Measurements from ENCODE around the gene TMEM131L. TPM values are rescaled to one million over a fixed set of nuclear protein-coding genes. Genes with fewer than 3 reads are reported as not detected.

Gene TMEM131L
- total RNA-seq, 1 donor from 2014 or later: 29.8 TPM

DNA sequence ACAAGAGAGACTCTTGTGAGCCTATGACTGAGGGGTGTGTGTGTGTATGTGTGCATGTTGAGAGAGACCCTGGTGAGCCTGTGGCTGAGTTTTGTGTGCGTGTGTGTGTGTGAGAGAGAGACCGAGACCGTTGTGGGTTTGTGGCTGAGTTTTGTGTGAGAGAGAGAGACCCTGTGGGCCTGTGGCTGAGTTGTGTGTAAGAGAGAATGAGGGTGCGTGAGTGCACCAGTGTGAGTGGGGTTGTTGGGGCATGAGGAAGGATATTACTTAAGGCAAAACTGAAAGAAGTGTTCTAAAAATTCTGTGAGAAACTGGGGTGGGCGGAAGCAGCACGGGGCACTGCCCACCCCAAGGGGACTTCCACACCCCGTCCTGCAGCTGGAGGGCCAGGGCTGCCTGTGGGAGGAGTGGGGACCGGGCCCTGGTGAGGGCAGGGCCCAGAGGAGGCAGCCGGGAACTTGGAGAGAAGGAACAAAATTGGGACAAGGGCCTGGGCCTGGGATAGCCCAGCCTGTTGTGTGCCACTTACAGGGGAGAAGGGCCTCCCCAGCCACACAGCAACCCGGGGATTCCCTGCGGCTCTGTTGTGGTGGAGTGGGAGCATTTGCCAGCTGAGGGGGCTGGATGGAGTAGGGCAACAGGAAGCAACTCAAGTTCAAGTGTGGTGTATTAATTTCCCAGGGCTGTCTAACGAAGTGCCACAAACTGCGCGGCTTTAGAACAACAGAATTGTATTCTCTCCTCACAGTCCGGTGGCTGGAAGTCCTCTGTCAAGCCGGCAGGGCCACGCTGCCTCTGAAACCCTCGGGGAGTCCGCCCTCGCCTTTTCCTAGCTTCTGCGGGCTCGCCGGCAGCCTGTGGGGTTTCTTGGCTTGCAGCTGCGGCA, 22.1 kb downstream of the TMEM131L start:
- H3K27ac Mint-ChIP-seq (ENCODE audit: unreplicated experiment): peak overlapping the region; percentile 10
- peaks cover 6% of the 10 kb centered on the region for H3K36me3 Mint-ChIP-seq (ENCODE audit: low read depth, unreplicated experiment)
- peaks cover 9% of the 10 kb centered on the region for H3K27me3 Mint-ChIP-seq (ENCODE audit: unreplicated experiment)
- peak overlapping the region; percentile 2 for H3K4me3 Mint-ChIP-seq (ENCODE audit: unreplicated experiment)
- TF ChIP-seq, protein P1, sequence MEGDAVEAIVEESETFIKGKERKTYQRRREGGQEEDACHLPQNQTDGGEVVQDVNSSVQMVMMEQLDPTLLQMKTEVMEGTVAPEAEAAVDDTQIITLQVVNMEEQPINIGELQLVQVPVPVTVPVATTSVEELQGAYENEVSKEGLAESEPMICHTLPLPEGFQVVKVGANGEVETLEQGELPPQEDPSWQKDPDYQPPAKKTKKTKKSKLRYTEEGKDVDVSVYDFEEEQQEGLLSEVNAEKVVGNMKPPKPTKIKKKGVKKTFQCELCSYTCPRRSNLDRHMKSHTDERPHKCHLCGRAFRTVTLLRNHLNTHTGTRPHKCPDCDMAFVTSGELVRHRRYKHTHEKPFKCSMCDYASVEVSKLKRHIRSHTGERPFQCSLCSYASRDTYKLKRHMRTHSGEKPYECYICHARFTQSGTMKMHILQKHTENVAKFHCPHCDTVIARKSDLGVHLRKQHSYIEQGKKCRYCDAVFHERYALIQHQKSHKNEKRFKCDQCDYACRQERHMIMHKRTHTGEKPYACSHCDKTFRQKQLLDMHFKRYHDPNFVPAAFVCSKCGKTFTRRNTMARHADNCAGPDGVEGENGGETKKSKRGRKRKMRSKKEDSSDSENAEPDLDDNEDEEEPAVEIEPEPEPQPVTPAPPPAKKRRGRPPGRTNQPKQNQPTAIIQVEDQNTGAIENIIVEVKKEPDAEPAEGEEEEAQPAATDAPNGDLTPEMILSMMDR (IDR thresholded peaks at IDR 0.05; ENCODE audit: unreplicated experiment): no peak
- peaks cover 36% of the 10 kb centered on the region for H3K4me1 Mint-ChIP-seq (ENCODE audit: unreplicated experiment)
- DNase-seq (ENCODE audit: low spot score): no peak
- H3K9me3 Mint-ChIP-seq (ENCODE audit: unreplicated experiment): no peaks in the 10 kb centered on the region

DNA sequence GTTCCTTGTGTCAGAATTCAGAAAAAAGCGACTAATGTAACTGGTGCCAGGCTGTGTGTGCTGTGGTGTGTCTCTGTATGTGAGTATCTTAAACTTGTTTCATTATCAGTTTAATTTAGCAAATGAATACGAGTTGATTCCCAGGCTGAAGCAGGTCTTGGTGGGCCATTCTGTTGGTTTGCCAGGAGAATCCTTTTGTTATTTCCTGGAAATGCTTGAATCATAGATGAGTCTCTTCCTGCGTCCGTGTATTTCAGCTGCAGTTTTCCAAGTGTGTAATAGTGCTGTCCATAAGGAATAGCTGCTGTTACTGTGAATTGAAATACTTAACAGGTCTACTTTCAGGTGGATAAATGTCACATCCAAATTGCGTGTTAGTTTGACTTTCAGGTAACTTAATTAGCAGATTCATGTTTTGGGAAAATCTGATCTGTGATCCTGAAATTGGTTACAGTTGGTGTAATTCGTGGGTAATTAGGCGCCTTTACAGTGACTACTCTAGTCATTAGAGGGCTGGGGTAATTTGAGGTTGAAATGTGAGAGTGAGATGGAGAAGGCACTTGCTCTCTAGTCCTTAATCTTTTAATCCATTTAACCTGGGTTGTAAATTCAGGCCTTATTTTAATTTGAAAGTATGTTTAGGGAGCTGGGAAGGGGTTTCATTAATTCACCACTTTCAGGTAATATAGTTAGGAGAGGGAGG, 23.8 kb downstream of the TMEM131L start:
- Mint-ChIP-seq H3K4me1 (ENCODE audit: unreplicated experiment) (peaks cover 48% of the 10 kb centered on the region), H3K36me3 (ENCODE audit: low read depth, unreplicated experiment) (peaks cover 10% of the 10 kb centered on the region), H3K9me3 (ENCODE audit: unreplicated experiment) (no peaks in the 10 kb centered on the region), H3K27me3 (ENCODE audit: unreplicated experiment) (peaks cover 9% of the 10 kb centered on the region), H3K27ac (ENCODE audit: unreplicated experiment) (peak overlapping the region; percentile 59), H3K4me3 (ENCODE audit: unreplicated experiment) (no peak overlapping the region)
- no peak for DNase-seq (ENCODE audit: low spot score)
- TF ChIP-seq, protein P1 (IDR thresholded peaks at IDR 0.05; ENCODE audit: unreplicated experiment): no peak

DNA sequence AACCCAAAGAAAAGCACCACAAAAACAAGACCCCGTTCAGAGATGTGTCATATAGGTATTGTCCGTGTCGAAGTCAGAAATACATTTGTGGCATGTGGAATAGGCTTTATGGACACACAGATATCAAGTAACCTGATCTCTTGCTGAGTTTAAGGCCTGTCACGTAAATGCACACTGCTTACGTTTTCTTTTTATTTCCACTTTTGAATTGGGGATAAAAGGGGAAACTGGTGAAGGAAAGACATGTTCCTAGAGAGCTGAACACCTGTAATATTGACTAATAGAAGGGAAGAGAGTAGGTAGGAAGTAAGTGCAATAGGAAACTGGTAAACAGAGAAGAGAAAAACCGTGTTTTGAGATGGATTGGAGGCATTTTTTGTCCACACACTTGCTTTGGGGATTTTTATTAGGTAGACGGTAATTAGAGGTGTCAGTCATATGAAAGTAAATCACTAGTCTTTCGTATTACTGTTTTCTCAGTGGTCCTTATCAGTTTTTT, 24.9 kb downstream of the TMEM131L start:
- Mint-ChIP-seq H3K4me1 (ENCODE audit: unreplicated experiment) (peaks cover 53% of the 10 kb centered on the region), H3K9me3 (ENCODE audit: unreplicated experiment) (no peaks in the 10 kb centered on the region), H3K36me3 (ENCODE audit: low read depth, unreplicated experiment) (peaks cover 10% of the 10 kb centered on the region), H3K4me3 (ENCODE audit: unreplicated experiment) (no peak overlapping the region), H3K27me3 (ENCODE audit: unreplicated experiment) (peaks cover 9% of the 10 kb centered on the region), H3K27ac (ENCODE audit: unreplicated experiment) (peak overlapping the region; percentile 41)
- DNase-seq (ENCODE audit: low spot score): no peak
- TF ChIP-seq, protein P1 (IDR thresholded peaks at IDR 0.05; ENCODE audit: unreplicated experiment): no peak

DNA sequence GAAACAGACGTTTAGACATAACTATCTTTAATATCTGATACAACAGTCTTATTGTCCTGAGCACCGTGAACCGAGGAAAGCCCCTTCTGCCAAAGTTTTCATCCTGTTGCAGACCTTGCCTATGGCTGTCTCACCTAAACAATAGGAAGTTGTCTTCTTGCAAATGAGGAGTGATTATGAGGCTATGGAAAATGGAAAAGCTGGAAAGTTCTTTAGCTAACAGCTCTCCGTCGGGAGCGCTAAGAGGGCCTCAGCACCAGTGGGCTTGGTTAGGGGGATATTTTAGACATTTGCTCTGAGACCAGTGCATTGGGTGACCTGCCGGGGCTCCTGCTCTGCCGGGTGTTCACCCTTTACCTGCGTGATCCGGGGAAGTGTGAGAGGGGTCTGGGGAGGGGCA, 28.4 kb downstream of the TMEM131L start:
- Mint-ChIP-seq H3K4me1 (ENCODE audit: unreplicated experiment) (peaks cover 36% of the 10 kb centered on the region), H3K36me3 (ENCODE audit: low read depth, unreplicated experiment) (peaks cover 4% of the 10 kb centered on the region), H3K27me3 (ENCODE audit: unreplicated experiment) (peaks cover 3% of the 10 kb centered on the region), H3K4me3 (ENCODE audit: unreplicated experiment) (no peak overlapping the region), H3K27ac (ENCODE audit: unreplicated experiment) (peak overlapping the region; percentile 30), H3K9me3 (ENCODE audit: unreplicated experiment) (no peaks in the 10 kb centered on the region)
- no peak for DNase-seq (ENCODE audit: low spot score)
- TF ChIP-seq, protein P1 (IDR thresholded peaks at IDR 0.05; ENCODE audit: unreplicated experiment): no peak

Data from endothelial cell (in vitro differentiated cells).